Stimulated activated CD4-positive, alpha-beta T cell treated with anti-CD3 and anti-CD28 coated beads, TNF-alpha, amount 100 ng/mL, for 48 hours (primary cell): ENCODE measurements around the gene KLB.
"Not testable (repeated sequence)": the region's sequence is repeated elsewhere in the genome, so short reads cannot be mapped to it uniquely, and the experiment has no call there.

Experiments
- DNase-seq, 3 donors: peaks; one replicate each; pipeline ENCODE4 v3.0.0-alpha.2; 2020; ENCODE audit warnings: low read depth in 3 of 3

KLB gene

DNA sequence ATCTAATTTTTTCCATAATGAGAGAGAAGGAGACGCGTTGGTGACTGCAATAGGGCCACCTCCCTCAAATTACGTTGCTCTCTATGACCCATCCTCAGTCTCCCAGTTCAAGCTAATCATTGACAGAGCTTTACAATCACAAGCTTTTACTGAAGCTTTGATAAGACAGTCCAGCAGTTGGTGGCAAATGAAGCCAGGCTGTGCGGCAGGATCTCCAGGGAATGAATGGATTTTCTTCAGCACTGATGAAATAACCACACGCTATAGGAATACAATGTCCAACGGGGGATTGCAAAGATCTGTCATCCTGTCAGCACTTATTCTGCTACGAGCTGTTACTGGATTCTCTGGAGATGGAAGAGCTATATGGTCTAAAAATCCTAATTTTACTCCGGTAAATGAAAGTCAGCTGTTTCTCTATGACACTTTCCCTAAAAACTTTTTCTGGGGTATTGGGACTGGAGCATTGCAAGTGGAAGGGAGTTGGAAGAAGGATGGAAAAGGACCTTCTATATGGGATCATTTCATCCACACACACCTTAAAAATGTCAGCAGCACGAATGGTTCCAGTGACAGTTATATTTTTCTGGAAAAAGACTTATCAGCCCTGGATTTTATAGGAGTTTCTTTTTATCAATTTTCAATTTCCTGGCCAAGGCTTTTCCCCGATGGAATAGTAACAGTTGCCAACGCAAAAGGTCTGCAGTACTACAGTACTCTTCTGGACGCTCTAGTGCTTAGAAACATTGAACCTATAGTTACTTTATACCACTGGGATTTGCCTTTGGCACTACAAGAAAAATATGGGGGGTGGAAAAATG, at the start of gene KLB:
KLB (plus strand) TSS at position 168 of the 821 bp plus-strand sequence; CDS start at position 188, 20 bp downstream.
- DNase-seq: no peak

DNA sequence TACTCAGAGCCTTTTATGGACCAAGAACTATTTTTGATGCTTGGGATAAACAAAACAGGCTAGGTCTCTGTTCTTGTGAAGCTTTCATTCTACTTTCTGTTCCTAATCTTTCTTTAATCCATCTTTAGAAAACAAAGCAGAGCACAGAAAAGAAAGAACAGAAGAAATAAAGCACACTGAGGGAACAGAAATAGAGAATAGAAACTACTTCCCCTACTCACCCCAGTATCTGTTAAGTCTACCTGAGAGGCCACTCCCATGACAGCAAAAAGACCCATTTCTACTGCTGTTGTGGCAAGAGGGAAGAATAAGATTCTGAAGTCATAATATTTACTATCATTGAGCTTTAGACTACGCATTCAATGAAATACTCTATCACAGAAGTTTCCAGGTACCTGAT, 49.7 kb upstream of the KLB start:
- DNase-seq: no peak

DNA sequence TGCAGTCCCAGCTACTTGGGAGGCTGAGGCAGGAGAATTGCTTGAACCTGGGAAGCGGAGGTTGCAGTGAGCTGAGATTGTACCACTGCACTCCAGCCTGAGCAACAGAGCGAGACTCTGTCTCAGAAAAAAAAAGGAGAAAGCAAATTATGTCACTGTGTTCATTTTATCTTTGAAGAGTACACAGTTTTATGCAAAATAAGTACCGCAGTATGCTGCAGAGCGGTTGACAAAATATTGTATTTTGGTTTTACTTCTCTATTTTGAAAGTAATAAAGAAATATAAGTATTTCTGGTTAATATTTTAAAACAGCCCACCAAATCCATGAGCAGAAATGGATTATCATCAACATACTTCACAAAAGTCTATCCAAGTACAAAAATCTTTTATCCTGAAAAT, 46.1 kb upstream of the KLB start:
- not testable (repeated sequence) for DNase-seq

- no peak for DNase-seq
Observed at GRCh38 chr4:39362827-39363226, 43.9 kb upstream of the KLB start.

DNA sequence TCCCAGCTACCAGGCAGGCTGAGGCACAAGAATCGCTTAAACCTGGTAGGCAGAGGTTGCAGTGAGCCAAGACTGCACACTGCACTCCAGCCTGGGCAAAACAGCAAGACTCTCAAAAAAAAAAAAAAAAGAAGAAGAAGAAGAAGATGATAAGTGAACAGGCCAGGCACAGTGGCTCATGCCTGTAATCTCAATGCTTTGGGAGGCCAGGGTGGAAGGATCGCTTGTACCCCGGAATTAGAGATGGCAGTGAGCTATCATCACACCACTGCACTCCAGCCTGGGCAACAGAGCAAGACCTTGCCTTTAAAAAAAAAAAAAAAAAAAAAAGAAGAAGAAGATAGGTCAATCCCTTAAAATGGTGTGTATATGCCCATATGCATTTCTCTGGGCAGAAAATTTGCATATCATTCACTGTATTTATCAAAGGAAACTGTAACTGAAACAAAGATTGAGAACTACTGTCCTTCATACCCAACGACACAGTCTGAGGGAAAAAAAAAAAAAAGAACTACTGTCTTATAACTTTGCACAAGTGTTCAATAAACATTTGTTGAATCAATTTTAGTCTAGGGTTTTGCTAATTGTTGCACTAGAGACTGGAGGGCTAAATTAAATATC, 42.8 kb upstream of the KLB start:
- no peak for DNase-seq

DNA sequence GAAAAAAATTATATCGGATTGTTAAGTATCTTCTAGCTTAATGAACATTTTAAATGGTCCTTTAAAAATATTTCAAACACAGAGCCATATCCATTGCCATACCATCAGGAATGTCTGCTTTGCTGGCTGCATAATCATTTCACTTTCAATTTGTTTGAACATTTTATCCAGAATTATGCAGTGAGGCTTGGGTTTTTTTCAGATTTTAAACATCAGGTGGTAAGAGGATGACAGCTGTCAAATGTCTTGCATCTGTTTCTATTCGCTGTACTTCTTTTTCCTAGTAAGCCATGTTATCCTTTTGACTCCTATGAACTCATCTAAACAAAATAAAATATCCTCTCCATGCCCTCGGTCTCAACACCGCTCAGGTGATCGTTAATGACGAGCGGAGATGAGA, 41.4 kb upstream of the KLB start:
- no peak for DNase-seq

DNA sequence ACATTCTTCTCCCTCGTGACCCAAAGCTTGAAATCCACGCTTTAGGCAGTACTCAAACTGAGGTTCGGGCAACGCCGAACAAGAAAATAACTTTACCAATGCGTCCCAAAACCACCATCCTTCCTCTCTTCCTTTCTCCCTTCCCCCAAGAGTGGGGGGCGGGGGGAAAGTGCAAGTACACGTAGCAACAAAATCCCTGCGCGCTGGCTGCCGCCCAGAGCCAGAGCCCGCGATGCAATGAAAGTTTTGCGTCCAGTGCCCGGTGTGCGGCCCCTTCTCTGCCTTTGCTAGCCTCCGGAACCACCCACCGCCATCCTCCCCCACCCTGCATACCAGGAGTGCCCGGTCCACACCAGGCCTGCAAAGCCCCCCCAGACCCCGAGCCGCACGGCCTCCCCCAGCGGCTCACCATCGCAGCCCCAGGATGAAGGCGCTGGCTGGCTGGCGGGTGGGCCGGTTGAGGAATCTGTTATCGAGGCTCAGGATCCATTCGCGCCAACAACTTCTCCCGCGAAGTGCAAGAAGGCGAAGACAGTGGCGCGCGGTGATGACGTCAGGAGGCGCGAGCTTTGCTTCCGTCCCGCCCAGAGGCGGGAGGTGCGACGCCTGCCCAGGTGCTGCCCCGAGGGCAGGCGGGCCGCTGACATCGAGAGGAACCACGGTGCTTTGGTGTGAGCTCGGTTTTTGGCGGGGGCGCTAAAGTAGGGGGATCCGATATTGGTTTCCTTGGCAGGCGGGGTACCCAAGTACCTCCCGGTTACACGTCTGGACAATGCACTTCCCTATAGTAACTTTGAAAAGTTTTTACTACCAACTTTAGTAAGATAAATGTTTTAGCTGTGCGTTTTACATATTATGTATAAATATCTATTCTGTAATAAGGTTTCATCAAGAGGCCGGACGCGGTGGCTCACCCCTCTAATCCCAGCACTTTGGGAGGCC, 40.6 kb upstream of the KLB start, which contains the start of gene RFC1:
RFC1 (minus strand) TSS at position 533 of the 942 bp plus-strand sequence; CDS start at position 412, 121 bp downstream.
- DNase-seq: peak; percentile 90 to 91 (median 91)

DNA sequence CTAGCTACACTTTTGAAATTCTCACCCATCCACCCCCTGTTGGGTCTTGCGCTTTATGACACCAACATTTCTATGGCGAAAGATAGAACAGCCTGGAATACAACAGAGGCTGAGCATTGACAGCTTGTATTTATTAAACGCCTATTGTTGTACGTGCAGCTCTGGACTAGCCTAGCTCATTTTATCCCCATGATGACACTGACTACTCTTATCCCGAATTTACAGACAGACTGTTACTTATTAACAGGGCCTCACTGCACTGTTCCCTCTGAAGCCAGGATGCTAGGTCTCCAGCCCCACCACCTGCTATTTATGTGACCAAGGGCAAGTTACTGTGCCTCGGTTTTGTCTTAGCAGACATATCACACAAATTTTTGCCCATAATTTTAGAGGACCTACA, 39.6 kb upstream of the KLB start:
- no peak for DNase-seq

DNA sequence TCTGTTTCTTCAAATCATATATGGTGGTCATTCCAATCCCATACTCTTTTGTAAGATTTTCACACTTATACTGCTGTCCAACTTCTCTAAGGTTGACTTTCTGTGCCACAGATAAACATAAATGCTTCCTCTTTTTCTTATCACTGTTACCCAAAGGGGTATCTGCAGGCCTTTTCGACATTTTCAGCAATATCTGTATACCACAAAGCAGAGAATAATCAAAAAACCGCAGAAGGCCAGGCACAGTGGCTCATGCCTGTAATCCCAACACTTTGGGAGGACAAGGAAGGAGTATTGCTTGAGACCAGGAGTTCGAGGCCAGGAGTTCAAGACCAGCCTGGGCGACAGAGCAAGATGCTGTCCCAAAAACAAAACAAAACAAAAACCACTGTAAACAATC, 37.4 kb upstream of the KLB start:
- DNase-seq: no peak

DNA sequence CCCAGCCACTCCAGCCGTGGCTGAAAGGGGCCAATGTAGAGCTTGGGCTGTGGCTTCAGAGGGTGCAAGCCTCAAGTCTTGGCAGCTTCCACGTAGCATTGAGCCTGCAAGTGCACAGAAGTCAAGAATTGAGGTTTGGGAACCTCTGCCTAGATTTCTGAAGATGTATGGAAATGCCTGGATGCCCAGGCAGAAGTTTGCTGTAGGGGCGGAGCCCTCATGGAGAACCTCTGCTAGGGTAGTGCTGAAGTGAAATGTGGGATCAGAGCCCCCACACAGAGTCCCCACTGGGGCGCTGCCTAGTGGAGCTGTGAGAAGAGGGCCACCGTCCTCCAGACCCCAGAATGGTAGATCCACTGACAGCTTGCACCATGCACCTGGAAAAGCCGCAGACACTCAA, 35.5 kb upstream of the KLB start:
- not testable (repeated sequence) for DNase-seq

DNA sequence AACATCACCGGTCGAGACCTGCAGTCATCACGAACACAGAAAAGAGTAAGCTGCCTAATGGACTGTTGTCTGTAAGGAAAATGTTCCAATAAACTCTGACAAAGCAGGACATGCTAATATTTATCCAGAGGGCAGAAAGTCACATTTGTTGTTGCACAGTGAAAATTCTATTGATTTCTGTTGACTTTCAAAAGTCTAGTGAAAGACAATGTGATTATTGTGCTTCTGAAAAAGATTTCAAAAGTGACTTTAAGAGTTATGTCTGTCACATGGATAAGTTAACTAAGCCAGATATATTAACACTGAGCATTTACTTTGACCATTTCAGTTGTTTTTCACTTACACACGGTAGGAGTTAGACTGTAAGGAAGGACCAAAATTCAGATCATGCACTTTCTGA, 31.3 kb upstream of the KLB start:
- no peak for DNase-seq

DNA sequence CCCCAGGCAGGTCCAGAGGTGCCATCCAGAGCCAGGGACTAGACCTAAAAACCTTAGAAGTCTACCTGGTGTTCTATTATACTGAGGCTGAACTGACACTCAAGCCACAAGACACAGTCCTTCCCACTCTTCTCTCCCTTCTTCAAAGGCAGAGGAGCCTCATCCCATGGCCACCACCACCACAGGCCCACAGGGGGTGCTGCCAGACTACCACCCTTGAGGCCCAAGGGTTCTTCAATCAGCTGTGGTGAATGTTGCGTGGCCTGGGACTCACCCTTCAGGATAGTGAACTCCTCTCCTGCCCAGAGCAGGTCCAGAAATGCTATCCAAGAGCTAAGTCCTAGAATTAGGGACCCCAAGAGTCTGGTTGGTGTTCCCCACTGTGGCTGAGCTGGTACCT, 23.0 kb upstream of the KLB start:
- DNase-seq: no peak

DNA sequence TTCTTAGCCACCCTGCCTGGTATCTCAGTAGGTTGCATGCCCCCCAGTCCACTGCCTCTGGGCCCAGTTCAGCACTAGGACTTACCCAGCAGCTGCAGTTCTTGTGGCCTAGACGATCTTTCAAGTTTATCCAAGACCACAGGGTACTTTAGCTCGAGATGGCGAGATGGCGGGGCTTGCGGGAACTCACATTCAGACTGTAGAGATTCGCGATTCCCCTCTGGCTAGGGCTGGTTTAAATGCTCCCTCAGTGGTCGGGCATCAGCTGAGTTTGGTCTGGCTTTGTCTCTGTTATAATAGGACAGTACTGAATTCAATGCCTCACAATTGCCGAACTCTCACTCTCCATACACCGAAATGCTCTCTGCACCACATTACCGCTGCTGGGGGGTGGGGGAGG, 22.2 kb upstream of the KLB start:
- DNase-seq: no peak

GRCh38 chr4:39390603-39391002, 16.1 kb upstream of the KLB start:
- no peak for DNase-seq

- no peak for DNase-seq
Observed at GRCh38 chr4:39394706-39395105, 12.0 kb upstream of the KLB start.

GRCh38 chr4:39401640-39402039, 5.1 kb upstream of the KLB start:
- not testable (repeated sequence) for DNase-seq

DNA sequence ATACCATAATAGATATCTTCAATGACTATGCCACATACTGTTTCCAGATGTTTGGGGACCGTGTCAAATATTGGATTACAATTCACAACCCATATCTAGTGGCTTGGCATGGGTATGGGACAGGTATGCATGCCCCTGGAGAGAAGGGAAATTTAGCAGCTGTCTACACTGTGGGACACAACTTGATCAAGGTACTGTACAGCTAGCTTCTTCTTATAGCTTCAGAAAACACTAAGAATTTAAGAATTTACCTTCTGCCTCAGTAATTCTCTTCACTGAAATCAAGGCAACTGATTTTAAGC, 805 bp downstream of the KLB start:
- no peak for DNase-seq

- no peak for DNase-seq
Observed at GRCh38 chr4:39410415-39410814, 3.7 kb downstream of the KLB start.

- DNase-seq: not testable (repeated sequence)
Observed at GRCh38 chr4:39411561-39411960, 4.8 kb downstream of the KLB start.

DNA sequence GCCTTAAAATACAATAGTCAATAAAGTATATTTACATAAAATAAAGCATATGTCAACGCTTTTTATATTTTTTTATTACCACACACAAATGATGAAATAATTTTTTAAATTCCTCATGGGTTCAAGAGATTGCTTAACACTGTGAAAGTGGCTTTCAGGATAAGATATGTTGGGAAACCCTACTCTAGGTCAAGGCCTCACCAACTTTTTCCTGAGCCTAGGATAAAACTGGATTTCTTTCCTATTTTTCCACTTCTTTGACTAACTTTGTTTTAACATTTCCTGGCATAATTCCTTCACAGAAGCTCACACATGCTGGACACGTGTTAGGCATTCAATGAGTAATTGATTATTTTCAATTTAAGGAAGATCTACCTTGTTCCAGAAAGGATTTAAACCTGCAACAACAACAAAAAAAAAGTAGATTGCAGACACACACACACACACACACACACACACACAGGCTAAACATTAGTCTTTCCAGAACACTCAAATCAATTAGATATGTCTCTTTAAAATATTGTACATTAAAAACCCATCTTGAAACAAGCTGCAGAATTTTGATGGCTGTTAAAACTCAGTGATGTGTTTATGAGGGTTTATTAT, 9.1 kb downstream of the KLB start:
- DNase-seq: no peak

- no peak for DNase-seq
Observed at GRCh38 chr4:39422247-39422646, 15.5 kb downstream of the KLB start.

DNA sequence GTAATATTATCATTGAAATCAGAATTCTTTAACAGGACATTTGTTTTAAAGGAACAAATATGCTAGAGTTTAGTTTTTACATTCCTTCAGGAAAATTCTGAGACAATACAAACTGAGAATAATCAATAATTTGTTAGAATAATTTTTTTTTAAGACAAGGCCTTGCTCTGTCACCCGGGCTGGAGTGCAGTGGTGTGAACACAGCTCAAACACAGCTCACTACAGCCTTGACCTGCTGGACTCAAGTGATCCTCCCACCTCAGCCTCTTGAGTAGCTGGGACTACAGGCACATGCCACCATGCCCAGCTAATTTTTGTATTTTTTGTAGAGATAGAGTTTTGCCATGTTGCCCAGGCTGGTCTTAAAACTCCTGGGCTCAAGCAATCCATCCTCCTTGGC, 18.6 kb downstream of the KLB start:
- not testable (repeated sequence) for DNase-seq
